ENCODE measurements around the gene SORBS2.

Gene SORBS2

DNA sequence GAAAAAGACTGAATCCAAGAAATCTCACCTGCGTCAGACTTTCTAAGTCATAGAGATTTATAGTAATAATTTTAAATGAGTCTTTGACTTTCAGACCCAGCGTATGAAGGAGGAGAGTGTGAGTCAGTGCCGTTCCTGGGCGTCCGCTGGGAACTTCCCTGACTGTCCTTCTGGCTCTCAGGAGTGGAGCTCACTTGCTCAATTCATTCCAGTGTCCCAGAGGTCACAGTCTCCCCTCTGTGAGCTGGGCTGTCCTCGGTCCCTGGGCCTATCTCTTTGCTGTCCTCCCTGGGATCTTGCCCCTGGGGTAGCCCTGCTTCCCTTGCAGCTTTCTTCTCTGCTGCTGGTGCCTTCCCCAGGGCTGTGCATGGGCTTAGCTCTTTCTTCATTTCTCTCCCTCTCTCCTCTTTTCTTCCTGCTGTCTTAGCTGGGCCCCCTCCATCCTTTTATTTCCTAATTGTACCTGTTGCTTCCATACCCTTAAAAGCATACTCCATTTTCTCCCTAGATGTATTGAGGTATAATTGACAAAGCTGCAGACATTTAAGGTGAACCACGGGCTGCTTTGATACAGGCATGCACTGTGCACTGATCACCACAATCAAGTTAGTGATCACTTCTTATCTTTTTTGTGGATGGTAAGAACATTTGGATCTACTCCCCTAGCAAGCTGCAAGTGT is 11.6 kb downstream of the SORBS2 start:
- DNase-seq: no peak

- no peak for DNase-seq
Observed at GRCh38 chr4:185799442-185799841, 12.6 kb downstream of the SORBS2 start.

- no peak for DNase-seq
Observed at GRCh38 chr4:185797596-185798338, 14.2 kb downstream of the SORBS2 start.

DNA sequence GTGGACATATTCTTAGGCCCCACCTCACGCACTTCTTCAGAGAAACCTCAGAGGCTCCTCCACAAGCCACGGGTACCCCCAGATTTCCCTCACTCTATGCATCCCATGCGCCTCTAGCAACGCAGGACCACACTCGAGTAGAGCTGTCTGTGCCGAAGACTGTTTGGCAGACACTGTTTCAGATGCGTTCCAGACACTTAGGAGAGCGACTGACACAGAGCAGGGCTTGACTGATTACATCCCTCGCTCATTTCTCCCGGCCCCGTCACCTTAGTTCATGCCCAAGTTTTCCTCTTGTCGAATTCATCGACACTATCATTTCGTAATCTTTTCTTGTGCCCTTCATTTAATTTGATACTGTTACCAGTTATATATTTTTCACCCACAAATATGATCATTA is 15.0 kb downstream of the SORBS2 start:
- no peak for DNase-seq

DNA sequence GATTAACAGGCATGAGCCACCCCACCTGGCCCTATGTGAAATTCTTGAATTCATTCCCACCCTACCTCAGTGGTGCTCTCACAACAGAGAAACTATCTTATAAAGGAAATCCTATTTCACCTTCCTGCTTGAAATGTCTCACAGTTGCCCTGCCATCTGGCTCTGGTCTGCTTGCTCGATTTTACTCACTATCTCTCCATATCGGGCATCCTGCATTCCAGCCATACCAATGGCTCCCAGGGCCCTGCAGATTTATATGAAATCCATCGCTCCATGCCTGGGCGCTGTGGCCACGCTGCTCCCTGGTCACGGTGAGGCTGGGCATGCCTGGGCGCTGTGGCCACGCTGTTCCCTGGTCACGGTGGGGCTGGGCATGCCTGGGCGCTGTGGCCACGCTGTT is 15.8 kb downstream of the SORBS2 start:
- DNase-seq: no peak

DNA sequence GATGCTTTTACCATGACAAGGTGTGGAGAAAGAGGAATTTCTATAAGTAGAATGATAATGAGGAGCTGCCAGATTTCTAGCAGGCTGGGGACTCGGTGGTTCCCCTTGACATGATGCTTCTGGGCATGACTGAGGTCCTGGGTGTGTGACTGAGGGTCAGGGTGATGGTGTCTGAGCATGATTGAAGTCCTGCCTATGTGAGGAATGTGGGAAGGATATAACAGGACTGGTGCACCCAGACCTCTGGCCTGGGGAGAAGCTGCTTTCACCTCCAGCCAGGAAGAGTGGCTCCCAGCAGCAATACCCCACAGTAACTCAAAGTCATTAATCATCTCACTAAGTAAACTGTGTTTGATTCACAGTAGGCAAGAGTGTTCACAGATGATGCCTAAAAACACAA is 17.4 kb downstream of the SORBS2 start:
- DNase-seq: no peak

DNA sequence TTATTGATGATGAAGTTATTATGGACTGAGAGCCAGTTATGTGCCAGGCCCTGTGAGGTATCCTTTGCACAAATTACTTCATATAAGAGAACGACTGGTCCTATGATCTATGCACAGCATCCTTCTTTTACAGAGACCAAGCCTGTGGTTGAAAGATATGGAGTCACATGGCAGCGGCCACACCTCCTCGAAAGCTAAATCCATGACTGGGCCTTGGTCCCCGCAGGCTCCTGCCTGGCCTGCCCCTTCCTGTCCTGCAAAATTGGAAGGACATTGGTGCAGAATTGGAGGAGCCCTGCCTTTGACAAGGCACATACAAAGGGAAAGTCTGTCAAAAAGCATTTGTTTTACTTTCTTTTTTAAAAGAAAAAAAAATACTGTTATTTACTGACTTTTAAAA is 18.3 kb downstream of the SORBS2 start:
- DNase-seq: no peak

- DNase-seq: no peak
Observed at GRCh38 chr4:185793116-185793485, 18.9 kb downstream of the SORBS2 start.

- DNase-seq: no peak
Observed at GRCh38 chr4:185792384-185793115, 19.4 kb downstream of the SORBS2 start.

- no peak for DNase-seq
Observed at GRCh38 chr4:185787926-185788679, 23.9 kb downstream of the SORBS2 start.

DNA sequence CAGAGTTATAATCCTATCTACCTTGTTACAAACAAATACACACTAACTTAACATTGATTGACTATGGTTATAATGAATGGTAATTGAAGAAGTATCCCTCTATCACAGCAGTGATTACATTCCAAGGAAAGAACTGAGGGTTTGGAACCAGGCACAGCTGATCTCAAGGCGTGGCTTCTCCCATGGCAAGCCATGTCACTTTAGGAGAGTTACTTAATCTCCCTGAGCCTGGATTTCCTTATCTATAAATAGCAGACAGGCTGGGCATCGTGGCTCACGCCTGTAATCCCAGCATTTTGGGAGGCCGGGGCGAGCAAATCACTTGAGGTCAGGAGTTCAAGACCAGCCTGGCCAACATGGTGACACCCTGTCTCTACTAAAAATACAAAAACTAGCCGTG is 25.6 kb downstream of the SORBS2 start:
- no peak for DNase-seq

DNA sequence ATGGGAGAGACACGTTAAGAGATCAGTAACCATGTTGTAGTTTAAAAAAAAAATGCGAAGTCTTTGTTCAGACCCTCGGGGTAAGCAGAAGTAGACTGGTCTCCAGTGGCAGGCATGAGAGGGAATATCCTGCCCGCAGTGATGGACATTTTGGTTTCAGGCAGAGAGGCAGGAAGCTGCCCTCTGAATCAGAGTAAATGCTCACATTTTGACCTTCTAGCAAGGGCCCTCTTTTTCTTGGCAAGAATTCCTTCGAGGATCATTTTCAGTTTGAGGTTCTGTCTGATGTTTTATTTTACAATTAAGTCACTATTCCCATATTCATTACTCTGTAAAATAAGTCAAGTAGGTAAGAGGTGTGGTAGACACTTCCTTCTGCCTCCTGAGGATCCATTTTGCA is 28.4 kb downstream of the SORBS2 start:
- DNase-seq: no peak

- no peak for DNase-seq
Observed at GRCh38 chr4:185782523-185782922, 29.5 kb downstream of the SORBS2 start.

DNA sequence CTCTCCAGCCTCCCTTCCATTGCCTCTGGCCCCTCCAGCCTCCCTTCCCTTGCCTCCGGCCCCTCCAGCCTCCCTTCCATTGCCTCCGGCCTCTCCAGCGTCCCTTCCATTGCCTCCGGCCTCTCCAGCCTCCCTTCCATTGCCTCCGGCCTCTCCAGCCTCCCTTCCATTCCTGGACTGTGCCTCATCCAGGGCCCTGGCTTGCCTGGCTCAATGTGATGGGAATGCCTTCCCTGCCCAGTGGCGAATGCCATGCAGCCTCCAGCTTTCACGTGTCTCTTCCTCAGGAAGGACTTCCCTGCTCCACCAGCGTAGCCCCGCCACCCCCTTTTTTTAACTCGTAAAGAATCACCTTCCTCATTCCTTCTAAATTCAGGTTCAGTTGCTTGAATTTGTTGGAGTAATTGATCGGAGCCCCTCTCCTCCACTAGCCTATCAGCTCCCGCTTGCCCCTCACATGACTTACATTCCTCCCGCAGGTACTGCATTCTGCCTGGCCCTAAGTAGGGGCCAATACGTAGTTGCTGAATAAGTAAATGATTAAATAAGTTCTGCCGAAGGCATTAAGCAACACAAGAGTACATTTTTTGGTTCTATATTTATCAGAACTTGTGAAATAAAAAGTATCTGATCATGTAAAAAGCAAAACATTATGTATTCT is 30.3 kb downstream of the SORBS2 start:
- no peak for DNase-seq

- no peak for DNase-seq
Observed at GRCh38 chr4:185780472-185780871, 31.5 kb downstream of the SORBS2 start.

DNA sequence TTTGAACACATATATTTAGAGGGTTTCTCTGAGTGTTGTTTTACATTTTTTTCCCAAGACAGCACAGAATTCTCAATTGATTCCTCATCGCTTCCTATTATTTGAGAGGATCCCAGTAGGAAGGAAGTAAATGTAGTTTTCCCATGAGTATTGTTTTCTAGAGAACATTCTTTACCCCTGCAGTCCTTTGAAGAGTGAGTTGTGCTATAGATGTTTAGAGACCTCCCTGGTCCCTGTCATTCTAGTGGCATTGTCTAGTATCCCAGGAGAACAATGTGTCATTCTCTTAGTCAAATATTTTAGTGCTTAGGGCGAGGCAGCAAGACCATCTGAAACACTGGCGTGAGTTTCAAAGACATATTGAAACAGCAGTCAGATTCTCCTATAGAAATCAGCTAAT is 32.5 kb downstream of the SORBS2 start:
- DNase-seq: no peak

DNA sequence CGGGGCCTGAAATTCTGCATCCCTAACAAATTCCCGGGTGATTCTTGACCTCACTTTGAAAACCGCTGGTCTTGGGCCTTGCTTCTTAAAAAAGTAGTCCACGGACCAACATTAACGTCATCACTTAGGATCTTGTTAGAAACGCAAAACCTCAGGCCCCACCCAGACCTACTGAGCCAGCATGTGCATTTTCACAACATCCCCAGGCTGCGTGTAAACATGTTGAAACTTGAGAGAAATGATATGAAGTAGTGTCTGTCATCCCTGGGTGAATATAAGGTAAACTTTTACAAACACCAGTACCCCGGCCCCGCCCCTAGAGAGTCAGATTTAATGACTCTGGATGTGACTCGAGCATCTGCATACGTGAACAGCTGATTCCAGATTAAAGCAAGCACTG is 33.7 kb downstream of the SORBS2 start:
- no peak for DNase-seq

DNA sequence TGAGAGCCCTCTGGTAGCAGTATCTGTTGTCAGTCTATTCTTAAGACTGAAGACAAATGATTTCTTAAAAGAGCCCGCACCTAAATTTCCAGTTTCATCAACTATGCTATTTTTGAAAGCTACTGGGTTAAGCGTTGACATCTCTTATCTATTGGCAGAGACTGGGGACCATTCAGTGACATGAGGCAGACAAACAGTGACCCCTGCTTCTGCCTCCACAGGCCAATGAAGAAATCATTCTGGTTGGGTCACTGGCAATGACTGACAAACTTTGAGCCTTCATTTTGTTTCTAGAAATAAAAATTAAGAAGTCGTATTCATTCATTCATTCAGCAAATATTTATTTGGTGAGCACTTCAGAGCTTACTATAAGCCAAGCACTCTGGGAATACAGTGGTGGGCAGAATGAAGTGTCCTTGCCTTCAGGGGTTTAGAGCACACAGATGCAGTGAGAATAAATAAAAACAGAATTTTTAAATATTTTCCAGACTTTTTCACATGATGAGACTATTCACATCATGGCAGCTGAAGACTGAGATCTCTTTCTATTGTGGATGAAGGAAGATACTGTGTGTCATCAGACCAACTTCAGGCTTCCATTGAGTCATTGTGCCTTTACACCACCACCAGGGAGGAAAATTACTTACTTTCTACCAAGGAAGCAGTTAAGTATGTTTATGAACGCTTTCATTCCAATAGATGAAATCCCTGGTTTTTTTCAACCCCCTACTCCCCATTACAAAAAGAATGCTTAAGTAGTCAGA is 36.0 kb downstream of the SORBS2 start:
- DNase-seq: no peak

GRCh38 chr4:185774845-185775680 is 36.9 kb downstream of the SORBS2 start:
- no peak for DNase-seq

DNA sequence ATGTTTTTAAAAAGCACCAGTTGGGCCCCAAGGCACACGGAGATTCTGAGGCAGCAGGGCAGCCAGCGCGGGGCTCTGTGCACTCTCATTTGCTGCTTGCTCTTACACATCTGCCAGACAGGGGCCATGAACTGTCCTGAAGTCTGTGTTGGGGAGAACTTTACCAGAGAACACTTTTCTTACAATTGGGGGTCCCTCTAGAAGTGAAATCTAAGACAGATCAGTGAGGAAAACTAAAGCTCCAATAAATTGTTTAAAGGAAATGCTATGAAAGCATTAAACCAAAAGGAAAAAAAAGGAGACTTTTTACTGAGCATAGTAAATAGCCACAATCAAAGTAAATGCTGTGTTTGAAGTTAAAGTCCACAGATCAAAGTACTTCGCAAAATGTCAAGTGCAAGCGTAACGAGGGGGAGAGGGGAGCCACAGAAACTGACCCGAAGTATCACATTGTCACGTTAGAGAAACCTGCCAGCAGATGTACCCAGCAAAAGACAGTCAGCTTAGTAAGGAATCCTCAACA is 37.8 kb downstream of the SORBS2 start:
- no peak for DNase-seq

DNA sequence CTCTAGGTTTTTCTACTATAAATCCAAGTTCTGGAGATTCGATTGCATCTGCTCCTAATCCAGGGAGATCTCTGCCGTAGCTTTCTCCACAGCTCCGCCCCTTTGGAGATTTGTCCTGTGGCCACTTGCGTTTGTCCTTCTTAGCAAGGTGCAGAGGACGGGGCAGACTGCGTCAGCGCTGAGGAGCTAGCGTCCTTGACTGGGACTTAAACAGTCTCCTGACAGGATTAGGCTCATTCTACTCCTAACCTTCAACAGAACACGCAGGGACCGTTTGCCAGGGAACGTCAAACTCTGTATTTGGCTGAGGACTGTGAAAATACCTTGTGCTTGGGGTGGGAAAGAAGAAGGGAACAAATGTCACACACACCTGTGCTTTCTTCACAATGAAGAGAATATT is 38.6 kb downstream of the SORBS2 start:
- no peak for DNase-seq
